IPS DF 19.7 (cell line): Measurements from ENCODE around the gene IMMP2L.
"Not testable (repeated sequence)": the region's sequence is repeated elsewhere in the genome, so short reads cannot be mapped to it uniquely, and the experiment has no call there.

ENCODE experiments used
- DNase-seq: peaks from one replicate; pipeline ENCODE4 v3.0.0-alpha.2; 2013; ENCODE audit warnings: low read depth, low spot score

Gene IMMP2L

DNA sequence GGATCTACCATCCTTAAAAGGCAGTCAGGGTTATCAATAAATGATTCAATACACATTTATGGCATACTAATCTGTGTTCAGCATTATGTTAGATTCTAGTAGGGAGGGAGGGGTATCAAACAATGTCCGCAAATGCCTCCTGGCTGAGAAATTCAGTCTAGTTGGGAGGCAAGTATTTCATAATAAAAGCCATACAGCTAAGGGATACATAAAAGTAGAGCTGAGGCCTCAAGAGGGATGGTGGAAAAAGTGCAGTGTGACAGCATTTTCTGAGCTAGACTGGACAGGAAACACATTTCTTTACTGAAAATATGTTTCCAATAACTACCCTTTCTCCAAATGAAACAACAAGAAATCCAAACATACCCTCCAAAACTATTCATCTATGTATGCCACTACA is 624.1 kb downstream of the IMMP2L start:
- DNase-seq, result no peak

DNA sequence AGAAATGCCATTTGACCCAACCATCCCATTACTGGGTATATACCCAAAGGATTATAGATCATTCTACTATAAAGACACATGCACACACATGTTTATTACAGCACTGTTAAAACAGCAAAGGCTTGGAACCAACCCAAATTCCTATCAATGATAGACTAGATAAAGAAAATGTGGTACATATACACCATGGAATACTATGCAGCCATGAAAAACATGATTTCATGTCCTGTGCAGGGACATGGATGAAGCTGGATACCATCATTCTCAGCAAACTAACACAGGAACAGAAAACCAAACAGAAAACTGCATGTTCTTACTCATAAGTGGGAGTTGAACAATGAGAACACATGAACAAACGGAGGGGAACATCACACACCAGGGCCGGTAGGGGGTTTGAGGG is 625.6 kb downstream of the IMMP2L start:
- DNase-seq, result not testable (repeated sequence)

DNA sequence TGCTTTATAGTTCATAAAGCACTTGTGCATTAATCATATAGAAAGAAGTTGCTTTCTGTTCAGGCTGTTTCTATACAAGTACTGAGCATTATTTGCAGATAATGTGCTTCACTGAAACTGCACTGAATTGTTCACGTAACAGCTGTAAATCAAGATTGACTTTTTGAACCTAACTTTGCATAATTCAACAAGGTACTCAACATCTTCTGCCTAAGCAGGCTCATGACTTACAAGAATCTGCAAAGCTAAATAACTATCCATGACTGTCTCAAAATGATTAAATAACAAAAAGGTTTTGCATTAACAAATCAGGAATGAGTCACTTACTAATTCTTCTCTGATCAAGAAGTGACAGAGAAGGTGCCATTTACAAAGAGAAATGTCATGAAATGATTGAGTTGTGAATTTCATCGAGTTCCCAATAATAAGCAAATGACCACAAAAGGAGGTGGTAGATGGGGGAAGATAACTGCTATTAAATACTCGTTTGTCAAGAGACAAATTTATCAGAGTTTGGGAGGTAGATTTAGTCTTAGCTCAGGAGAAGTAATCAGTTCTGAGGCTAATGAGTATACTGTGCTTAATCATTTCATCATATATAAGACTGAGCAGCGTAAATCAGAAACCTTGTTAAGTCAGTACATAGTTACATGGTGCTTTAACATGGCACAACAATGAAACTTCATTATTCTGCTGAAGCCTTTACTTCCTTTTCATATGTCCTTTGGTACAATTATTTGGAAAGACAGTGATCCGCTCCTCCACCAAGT is 632.6 kb downstream of the IMMP2L start:
- no peak for DNase-seq

DNA sequence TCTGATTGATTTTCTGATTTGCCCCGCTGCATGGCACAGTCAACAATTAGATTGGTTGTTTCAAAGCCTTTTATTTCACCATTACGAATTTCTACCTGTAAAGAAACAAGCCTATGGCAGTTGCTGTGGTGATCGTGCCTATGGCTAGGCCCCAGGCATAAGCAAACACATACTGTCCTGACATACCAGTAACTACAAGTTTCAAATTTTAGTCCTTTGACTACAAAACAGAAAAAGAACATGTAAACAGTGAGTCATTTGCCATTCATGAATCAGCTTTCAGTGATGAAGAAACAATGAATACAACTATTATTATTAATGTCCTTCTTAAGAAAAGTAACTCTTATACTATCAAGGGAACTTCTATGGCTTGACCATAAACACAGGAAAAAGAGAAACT is 639.4 kb downstream of the IMMP2L start:
- DNase-seq, result no peak

DNA sequence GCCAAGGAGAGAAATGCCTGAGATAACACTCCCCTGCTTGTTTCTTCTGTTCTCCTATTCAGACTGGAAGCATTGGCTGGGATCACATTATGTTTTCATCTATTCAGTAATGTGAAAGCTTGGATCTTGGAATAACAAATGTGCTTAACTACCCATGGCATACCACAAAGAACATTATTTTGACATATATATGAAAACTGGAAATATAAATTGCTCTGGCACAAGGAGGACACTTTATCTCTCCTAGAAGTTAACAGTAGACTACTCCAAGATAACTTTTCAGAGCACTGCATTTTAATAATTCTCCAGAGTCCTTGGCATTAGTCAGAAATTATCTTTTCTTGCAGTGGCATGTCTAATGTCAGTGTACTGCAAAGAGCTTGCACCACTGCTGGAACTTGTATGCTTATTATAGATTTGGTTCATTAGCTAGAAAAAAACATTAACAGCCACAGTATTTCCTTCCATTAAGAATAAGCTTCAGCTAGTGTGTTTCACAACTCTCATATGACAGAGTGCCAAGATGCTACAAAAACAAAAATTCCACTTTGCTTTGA is 640.6 kb downstream of the IMMP2L start:
- no peak for DNase-seq

DNA sequence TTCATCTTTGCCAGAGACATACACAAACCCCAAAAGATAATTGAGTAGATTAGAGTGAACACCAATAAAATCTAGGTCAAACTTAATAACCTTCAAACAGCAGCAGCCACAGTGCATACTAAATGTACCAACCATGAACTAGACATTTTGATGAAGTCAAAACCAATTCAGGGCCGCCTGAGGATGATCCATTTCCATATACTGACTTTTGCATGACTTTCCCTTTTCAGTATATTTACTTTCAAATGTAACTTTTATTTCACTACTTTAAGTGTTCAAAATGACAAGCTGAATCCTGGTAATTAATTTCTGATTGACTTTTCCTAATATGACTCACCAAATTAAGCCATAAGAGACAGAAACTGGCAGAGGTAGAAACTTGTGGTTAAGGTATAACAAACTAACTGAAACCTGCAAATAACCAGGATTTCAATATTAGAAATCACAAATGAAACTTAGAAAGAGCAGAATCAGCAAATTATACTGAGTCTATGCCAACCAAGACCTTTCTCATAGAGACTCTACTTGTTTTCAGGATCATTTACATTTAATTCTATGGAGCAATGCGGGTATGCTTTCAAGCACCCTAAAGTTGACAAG is 643.2 kb downstream of the IMMP2L start:
- no peak for DNase-seq

DNA sequence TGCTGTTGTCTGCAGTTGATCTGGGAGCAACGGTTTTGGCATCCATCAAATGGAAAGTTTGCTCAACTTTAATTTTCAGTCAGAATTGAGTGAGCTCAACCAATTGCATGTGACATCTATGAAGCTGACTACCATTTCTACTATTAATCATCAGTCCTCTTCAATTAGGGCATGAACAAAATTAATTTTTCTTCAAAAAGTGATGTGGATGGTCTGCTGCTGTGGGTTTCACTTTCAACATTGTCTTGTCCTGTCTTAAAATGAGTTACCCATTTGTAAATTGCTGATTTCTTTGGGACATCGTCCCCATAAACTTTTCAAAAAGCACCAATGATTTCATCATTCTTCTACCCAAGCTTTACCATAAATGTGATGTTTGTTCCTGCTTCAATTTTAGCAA is 648.0 kb downstream of the IMMP2L start:
- DNase-seq, result no peak

DNA sequence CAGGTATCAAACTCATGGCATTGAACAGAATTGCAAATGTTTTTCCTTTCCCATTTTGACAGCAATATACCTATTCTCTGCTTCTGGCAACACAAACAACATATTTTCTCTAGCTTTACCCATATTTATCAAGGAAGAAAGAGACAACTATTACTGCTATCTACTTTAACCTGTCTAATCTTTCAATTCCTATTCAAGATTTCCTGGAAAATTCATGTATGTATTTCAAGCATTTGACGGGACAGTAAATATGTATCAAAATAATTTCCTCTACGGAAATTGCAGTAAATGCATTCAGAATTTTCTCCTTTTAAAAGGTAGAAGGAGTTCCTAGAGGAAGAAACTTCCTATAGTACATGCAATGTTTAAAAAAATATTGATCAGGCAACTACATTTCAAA is 650.7 kb downstream of the IMMP2L start:
- no peak for DNase-seq

DNA sequence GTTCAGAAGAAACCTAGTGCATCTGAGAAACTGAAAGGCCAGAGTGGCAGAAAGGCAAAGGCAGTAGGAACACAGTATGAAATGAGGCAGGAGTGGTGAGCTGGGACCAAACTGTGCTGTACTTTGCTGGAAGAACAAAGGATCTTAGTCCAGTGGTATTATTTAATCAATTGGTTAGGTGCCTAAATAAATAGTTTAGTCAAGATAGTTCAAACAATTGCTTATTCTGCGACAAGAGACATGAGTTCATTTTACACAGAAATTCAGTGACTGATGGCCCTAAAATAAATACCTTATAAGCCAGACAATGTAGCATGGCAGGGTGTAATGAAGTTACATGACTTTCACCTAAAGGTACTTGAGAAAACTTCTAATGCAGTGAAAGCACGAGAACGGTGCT is 653.2 kb downstream of the IMMP2L start:
- no peak for DNase-seq

DNA sequence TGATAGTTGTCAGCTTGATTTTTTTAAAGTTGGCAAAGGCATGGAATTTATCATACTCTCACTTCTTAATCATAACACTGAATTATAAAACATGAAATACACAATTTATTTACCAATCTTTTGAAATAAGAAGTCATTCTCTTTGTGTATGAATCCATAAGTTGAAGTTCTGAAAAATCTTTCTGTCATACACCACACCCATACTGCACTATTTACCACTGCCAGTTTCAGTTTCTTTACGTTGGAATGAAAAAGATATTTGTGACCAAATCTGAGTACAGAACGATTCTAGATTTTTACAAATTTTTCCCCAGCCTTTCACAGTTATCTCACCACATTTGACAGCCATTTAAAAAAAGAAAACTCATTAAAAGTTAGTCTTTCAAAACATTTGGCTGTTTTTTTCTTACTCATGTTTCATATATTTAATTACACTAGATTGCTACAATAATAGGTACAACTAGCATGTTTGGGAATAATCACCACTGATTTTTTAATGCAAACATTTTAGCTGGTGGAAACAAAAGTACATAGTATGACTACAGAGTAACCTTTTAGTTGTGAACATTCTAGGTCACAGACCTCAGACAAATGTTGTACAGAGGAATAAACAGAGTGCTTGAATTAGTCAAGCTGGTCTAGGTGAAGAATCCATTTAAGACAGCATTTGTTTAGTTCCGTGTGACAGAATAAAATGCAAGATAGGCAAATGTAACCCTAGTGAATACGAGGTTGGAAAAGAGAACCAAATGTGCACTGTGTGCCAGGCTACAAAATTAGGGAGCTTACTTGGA is 656.3 kb downstream of the IMMP2L start:
- DNase-seq, result no peak

DNA sequence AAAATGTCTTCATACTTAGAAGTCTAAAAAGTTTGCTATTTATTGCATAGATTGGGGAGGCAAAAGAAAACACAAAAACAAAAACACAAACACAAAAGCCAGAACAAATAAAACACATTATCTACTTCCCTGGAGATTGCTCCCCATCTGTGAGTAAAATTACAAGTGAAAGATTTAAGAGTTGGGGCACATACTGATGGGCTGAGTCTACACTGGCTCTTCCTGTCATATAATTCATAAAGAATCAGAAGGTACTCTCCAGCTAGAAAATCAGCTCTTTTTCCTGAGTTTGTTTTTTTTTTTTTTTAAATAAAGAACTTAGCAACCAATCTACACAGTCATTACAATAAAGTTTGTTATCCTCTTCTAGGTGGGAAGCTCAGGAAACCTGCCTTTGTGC is 663.8 kb downstream of the IMMP2L start:
- DNase-seq, result no peak

DNA sequence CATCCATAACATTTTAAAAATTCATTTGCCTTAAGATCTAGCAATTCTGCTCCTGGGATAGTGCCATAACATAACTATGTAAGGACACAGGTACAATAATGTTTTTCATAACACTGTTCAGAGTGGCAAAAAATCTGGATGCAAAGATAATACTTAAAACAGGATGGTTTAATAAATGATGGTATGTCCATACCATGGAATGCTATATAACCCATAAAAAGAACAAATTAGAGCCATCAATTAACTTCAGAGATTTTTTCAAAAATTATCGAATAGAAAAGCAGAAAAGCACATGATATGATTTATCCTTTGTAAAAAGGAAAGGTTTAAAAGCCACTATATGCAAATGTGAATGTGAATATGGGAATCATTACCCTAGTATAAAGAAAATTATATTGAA is 664.8 kb downstream of the IMMP2L start:
- no peak for DNase-seq

DNA sequence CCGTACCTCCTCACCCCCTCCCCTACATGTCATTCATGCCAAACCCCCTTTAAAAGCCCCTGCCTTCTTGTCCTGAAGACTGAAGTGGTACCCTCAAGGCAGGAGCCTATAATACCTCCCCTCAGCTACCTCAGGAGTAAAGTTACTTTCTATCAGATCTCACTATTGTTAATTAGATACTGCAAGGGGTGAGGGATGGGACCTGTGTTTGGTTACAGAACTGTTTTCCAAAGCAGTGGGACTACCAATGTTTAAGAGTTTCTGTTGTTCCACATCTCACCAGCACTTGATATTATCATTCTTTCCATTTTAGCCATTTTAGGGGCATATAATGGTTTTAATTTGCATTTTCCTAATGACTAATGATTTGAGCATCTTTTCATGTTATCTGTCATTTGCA is 668.2 kb downstream of the IMMP2L start:
- DNase-seq, result no peak

DNA sequence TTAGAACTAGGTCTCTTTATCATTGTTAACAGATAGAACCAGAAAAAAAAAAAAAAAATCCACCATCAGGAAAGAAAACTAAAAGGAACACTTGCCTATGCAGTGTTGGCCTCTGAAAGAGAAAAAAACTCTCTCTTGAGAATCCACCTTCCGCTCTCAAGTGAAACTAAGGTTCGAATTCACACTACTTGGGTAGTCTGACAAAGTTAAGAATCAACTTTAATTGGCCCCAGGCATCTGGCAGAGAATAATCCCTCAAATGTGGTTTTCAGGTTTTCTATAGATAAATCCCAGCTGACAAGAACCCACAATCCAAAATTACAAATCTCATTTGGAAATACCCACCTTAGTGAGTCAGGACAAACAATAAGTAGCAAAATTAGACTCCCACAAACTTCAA is 671.1 kb downstream of the IMMP2L start:
- no peak for DNase-seq

DNA sequence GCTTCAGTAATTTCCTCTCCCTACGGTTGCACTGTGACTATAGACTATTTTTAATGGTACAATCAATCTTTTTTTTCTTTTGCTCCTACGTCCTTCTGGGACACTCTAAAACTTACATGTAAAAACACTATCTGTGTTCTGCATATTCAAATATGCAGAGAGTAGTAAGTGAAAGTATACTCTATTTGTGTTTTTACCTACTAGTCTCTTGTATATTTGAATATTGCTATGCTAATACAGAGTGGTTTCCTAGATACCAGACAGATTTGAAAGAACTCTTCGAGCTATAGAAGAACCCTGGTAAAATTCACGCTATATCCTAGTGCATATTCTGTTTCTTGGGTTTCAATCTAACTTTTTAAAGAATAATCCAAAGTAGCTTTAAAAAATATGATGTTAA is 672.2 kb downstream of the IMMP2L start:
- no peak for DNase-seq

DNA sequence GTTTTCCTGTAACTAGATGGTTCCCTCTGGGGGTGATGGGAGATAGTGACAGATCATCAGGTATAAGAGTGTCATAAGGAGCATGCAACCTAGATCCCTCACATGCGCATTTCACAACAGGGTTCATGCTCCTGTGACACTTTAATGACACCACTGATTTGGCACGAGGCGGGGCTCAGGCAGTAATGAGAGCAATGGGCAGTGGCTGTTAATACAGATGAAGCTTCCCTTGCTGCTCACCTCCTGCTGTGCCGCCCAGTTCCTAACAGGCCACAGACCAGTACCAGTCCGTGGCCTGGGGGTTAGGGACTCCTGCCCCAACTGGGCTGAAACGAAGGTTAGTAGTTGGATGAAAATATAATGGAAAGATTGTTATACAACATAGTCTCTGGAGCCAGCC is 673.0 kb downstream of the IMMP2L start:
- DNase-seq, result no peak

DNA sequence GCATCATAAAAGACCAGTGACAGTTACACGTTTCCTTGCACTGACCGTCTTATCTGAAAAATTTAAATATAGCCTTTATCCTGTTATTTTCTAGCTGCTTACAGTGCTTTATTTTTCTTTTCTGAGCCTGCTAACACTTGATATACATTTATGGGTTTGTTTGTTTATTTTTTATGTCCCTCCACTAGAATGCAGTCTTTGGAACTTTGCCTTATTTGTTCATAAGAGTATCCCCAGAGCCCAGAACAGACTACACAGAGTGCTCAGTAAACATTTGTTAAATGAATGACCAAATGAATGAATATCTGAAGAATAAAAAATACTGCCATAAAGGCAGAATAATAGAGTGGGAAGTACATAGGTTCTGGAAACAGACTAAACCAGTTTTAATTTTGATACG is 673.7 kb downstream of the IMMP2L start:
- DNase-seq, result no peak

DNA sequence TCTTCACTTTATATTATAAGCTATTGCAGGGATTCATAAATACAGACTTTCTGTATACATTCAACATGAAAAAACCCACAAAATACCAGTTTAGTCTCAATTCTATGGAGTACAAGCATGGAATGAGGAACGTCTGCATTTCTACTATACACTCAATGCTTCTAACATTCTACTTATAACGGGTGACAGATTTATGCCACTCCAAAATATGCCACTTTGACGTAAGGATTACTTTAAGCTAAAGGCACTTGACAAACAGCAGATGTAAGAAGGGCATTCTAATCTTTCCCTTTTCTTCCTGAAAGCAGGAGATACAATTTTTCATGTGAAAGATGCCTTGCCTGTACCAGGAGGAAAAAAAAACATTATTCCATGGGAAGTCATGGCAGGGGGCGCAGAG is 676.8 kb downstream of the IMMP2L start:
- no peak for DNase-seq

DNA sequence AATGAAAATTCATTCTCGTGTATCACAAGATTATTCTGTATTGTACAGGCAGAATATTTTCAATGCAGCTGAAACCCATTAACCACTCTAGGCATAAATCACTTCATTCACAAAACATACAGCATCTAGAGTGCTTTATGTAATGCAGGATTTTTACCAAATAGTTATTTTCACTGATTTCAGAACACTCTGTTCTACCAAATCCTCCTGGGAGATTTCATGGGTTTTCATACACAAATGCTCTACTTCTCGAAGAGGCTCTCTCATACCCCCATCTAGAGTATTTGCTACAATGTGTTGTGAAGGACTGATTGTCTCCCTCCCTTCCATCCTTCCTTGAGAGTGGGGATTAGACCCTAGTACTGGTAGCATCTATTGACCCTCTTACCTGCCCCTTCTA is 680.6 kb downstream of the IMMP2L start:
- DNase-seq, result no peak

DNA sequence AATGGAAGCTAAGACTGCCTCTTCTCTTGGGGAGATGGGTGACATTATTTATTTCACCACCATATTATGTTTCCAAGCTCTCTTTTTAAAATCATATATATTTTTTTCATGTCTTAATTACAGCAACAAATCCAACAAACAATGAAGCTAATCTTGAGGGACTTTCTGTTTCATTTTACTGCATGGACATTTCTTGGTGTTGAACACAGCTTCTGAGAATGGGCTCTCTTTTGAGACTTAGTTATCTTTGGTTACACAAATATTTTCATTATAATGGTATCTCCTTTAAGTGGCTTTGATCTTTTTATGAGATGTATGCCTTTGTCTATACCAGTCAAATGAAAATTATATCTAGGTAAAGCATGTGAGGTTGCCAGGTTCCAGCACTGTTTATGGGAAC is 681.3 kb downstream of the IMMP2L start:
- no peak for DNase-seq

DNA sequence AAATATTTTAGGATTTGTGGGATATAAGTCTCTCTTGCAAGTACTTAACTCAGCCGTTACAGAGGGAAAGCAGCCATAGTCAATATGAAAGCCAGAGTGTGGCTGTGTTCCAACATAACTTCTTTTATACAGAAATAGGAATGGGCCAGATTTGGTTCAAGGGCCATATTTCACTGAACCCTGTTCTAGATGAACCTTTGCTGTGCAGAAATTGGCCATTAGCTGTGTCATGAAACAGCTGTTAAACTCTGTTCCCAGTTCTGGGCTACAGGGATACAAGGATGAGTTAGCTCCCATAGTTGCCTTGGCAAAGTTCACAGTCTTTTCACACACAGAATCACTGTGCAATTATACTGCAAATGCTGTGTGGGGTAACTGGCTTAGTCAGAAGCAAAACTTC is 685.3 kb downstream of the IMMP2L start:
- no peak for DNase-seq

DNA sequence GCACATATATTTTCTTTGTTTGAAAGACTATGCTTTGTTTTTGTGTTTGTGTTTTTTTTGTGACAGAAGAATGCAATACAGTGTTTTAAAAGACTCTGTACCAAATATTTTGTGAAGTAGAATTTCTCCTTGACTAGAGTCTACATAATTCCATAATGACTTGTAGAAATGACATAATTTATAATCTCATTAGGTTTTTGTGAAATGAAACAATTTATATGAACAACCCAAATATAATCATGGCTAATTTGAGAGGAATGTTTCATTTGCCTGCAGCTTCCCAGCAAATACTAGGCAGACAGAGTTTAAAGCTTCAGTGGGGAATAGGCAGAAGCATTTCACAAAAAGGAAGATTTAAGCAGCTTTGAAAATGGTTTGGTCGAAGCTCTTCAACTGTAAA is 686.9 kb downstream of the IMMP2L start:
- DNase-seq, result no peak

DNA sequence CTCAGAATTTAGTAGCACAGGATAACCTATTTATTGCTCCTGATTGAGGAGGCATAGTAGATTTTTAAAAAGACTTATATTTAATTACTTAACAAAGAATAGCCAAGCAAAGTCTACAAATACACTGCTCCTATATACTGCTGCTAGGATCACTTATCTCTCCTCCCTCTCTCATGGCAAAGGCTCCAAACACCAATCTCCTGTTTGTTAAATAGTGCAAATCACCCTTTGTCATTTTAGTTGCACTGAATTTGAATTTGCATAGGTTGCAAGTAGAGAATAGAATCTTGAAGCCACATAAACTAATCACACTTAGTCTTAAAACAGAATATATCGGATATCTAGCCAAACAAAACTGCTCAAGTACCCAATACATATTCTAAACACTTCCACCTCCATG is 690.4 kb downstream of the IMMP2L start:
- no peak for DNase-seq
